ENCODE results near the gene ZBTB42. TPM values are rescaled to one million over a fixed set of nuclear protein-coding genes. Genes with fewer than 3 reads are reported as not detected.

Gene ZBTB42
- 3.0 and 3.1 TPM in 2 replicates for total RNA-seq

- POLR2A ChIA-PET: interaction anchor here (0.6 to 1.9 kb wide), 3 partner anchors 12 to 48 kb away, joined by 3 to 8 read pairs (median 5); partner anchors contain the start of gene SIVA1
- peak within 1 kb of the TSS; percentile 87 for H3K27ac Mint-ChIP-seq
- peaks cover 1% of the 10 kb centered on the region for H3K36me3 Mint-ChIP-seq (ENCODE audit: low read depth)
- H3K9me3 Mint-ChIP-seq: no peaks in the 10 kb centered on the region
- TF ChIP-seq, protein P1, sequence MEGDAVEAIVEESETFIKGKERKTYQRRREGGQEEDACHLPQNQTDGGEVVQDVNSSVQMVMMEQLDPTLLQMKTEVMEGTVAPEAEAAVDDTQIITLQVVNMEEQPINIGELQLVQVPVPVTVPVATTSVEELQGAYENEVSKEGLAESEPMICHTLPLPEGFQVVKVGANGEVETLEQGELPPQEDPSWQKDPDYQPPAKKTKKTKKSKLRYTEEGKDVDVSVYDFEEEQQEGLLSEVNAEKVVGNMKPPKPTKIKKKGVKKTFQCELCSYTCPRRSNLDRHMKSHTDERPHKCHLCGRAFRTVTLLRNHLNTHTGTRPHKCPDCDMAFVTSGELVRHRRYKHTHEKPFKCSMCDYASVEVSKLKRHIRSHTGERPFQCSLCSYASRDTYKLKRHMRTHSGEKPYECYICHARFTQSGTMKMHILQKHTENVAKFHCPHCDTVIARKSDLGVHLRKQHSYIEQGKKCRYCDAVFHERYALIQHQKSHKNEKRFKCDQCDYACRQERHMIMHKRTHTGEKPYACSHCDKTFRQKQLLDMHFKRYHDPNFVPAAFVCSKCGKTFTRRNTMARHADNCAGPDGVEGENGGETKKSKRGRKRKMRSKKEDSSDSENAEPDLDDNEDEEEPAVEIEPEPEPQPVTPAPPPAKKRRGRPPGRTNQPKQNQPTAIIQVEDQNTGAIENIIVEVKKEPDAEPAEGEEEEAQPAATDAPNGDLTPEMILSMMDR (IDR thresholded peaks at IDR 0.05): no peak
- no peak for ATAC-seq (ENCODE audit: low read depth)
- CTCF ChIA-PET: interaction anchor here (0.7 to 1.3 kb wide), 2 partner anchors 25 to 32 kb away, joined by 3 to 4 read pairs; no protein-coding TSS in a partner anchor
- H3K4me1 Mint-ChIP-seq: peaks cover 46% of the 10 kb centered on the region
- peak within 1 kb of the TSS; percentile 85 for H3K4me3 Mint-ChIP-seq
- intact Hi-C loops (cut with micrococcal nuclease): loop anchor here (2.0 kb wide), 3 partner anchors 26 to 48 kb away; partner anchors contain the start of gene SIVA1
- no peaks in the 10 kb centered on the region for H3K27me3 Mint-ChIP-seq
- no peak for DNase-seq
Observed at GRCh38 chr14:104800771-104801519, at the start of gene ZBTB42. Gene ZBTB42, plus strand, starts transcription at chr14:104801101. Its CDS starts 97 bp downstream, at chr14:104801198.

GRCh38 chr14:104751539-104752422 lies 49.1 kb upstream of the ZBTB42 start:
- Mint-ChIP-seq H3K4me3 (peak overlapping the region; percentile 88), H3K4me1 (peaks cover 34% of the 10 kb centered on the region), H3K9me3 (no peaks in the 10 kb centered on the region), H3K27me3 (no peaks in the 10 kb centered on the region), H3K27ac (peak overlapping the region; percentile 84), H3K36me3 (ENCODE audit: low read depth) (peaks cover 24% of the 10 kb centered on the region)
- CTCF ChIA-PET: interaction anchor here (1.0 to 4.0 kb wide), 5 partner anchors 16 to 86 kb away, joined by 4 to 27 read pairs (median 8); partner anchors contain the start of gene ADSS1
- TF ChIP-seq, protein P1 (IDR thresholded peaks at IDR 0.05): no peak
- intact Hi-C loops (cut with micrococcal nuclease): loop anchor here (1.0 to 2.0 kb wide), 7 partner anchors 27 to 739 kb away; partner anchors contain the start of genes ADSS1, CDCA4, INF2 and TEDC1
- DNase-seq (peak; percentile 34), ATAC-seq (ENCODE audit: low read depth) (no peak)
- POLR2A ChIA-PET: interaction anchor here (0.5 to 1.8 kb wide), 12 partner anchors 24 to 1061 kb away, joined by 3 to 14 read pairs (median 4); partner anchors contain the start of genes CDCA4, GPR132 and ZBTB42

DNA sequence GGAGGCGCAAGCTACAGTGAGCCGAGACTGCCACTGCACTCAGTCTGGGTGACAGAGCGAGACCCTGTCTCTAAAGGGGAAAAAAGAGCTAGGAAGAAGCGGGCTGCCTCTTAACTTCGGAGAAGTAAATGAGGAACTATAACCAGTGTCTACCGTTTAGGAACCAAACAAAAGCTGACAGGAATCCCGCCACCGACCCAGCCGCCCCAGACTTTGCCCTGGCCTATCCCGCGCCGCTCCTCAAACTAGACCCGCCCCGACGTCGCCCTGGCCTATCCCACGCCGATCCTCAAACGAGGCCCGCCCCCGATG lies 48.5 kb upstream of the ZBTB42 start:
- intact Hi-C loops (cut with micrococcal nuclease): loop anchor here (1.0 to 2.0 kb wide), 7 partner anchors 28 to 738 kb away; partner anchors contain the start of genes ADSS1, CDCA4, INF2 and TEDC1
- TF ChIP-seq, protein P1 (IDR thresholded peaks at IDR 0.05): no peak

GRCh38 chr14:104752735-104753527 lies 48.0 kb upstream of the ZBTB42 start, which contains the start of gene SIVA1:
Gene SIVA1, plus strand, starts transcription at chr14:104753147. Its CDS starts 55 bp downstream, at chr14:104753202.
- peak within 1 kb of the TSS; percentile 84 for H3K27ac Mint-ChIP-seq
- peaks cover 36% of the 10 kb centered on the region for H3K36me3 Mint-ChIP-seq (ENCODE audit: low read depth)
- no peaks in the 10 kb centered on the region for H3K27me3 Mint-ChIP-seq
- POLR2A ChIA-PET: interaction anchor here (0.5 to 1.8 kb wide), 15 partner anchors 13 to 1062 kb away, joined by 3 to 14 read pairs (median 4); partner anchors contain the start of genes CDCA4, GPR132 and ZBTB42
- CTCF ChIA-PET: interaction anchor here (0.6 to 4.0 kb wide), 6 partner anchors 14 to 292 kb away, joined by 3 to 27 read pairs (median 6); partner anchors contain the start of gene ADSS1
- peak within 1 kb of the TSS; percentile 88 for H3K4me3 Mint-ChIP-seq
- TF ChIP-seq, protein P1 (IDR thresholded peaks at IDR 0.05): no peak
- H3K4me1 Mint-ChIP-seq: peaks cover 34% of the 10 kb centered on the region
- DNase-seq (peak; percentile 98), ATAC-seq (ENCODE audit: low read depth) (peak; percentile 89)
- H3K9me3 Mint-ChIP-seq: no peaks in the 10 kb centered on the region
- intact Hi-C loops (cut with micrococcal nuclease): loop anchor here (1.0 to 2.0 kb wide), 7 partner anchors 29 to 738 kb away; partner anchors contain the start of genes ADSS1, CDCA4, INF2 and TEDC1

More for the DNA sequence above, 48.5 kb upstream of the ZBTB42 start:
- DNase-seq (no peak), ATAC-seq (ENCODE audit: low read depth) (no peak)
- Mint-ChIP-seq H3K36me3 (ENCODE audit: low read depth) (peaks cover 30% of the 10 kb centered on the region), H3K4me1 (peaks cover 34% of the 10 kb centered on the region), H3K27ac (peak overlapping the region; percentile 84), H3K4me3 (peak overlapping the region; percentile 88), H3K27me3 (no peaks in the 10 kb centered on the region), H3K9me3 (no peaks in the 10 kb centered on the region)
- POLR2A ChIA-PET: interaction anchor here (0.5 to 1.8 kb wide), 15 partner anchors 14 to 1061 kb away, joined by 3 to 14 read pairs (median 4); partner anchors contain the start of genes CDCA4, GPR132 and ZBTB42
- CTCF ChIA-PET: interaction anchor here (0.6 to 4.0 kb wide), 6 partner anchors 15 to 293 kb away, joined by 3 to 27 read pairs (median 6); partner anchors contain the start of gene ADSS1

Measured in activated B cell treated with CpG ODN at 0.5 μM for 24 hours (primary cell).